Measurements from ENCODE around the gene C20orf96. TPM values are rescaled to one million over a fixed set of nuclear protein-coding genes. Genes with fewer than 3 reads are reported as not detected.

C20orf96 gene
- total and polyA plus RNA-seq, 2 experiments from 2014 or later, result 14.6 to 36.3 TPM

DNA sequence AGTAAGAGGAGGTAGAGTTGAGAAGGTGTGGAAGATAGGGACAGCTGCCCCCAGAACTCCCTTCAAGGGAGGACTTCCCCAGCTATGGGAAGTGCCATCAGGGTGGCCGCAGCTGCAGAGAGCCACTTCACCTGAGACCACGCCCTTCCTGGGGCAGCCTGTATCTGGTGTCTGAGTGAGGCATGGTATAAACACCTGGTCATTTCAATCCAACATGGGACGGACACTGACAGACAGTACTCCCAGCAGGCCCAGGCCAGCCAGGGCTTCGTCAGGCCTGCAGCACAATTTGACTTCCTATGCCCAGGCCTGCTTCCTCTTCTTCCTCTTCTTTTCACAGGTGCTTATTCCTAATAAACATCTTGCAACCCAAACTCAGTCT lies 39.3 kb upstream of the C20orf96 start (continued):
- TF ChIP-seq, protein P1, sequence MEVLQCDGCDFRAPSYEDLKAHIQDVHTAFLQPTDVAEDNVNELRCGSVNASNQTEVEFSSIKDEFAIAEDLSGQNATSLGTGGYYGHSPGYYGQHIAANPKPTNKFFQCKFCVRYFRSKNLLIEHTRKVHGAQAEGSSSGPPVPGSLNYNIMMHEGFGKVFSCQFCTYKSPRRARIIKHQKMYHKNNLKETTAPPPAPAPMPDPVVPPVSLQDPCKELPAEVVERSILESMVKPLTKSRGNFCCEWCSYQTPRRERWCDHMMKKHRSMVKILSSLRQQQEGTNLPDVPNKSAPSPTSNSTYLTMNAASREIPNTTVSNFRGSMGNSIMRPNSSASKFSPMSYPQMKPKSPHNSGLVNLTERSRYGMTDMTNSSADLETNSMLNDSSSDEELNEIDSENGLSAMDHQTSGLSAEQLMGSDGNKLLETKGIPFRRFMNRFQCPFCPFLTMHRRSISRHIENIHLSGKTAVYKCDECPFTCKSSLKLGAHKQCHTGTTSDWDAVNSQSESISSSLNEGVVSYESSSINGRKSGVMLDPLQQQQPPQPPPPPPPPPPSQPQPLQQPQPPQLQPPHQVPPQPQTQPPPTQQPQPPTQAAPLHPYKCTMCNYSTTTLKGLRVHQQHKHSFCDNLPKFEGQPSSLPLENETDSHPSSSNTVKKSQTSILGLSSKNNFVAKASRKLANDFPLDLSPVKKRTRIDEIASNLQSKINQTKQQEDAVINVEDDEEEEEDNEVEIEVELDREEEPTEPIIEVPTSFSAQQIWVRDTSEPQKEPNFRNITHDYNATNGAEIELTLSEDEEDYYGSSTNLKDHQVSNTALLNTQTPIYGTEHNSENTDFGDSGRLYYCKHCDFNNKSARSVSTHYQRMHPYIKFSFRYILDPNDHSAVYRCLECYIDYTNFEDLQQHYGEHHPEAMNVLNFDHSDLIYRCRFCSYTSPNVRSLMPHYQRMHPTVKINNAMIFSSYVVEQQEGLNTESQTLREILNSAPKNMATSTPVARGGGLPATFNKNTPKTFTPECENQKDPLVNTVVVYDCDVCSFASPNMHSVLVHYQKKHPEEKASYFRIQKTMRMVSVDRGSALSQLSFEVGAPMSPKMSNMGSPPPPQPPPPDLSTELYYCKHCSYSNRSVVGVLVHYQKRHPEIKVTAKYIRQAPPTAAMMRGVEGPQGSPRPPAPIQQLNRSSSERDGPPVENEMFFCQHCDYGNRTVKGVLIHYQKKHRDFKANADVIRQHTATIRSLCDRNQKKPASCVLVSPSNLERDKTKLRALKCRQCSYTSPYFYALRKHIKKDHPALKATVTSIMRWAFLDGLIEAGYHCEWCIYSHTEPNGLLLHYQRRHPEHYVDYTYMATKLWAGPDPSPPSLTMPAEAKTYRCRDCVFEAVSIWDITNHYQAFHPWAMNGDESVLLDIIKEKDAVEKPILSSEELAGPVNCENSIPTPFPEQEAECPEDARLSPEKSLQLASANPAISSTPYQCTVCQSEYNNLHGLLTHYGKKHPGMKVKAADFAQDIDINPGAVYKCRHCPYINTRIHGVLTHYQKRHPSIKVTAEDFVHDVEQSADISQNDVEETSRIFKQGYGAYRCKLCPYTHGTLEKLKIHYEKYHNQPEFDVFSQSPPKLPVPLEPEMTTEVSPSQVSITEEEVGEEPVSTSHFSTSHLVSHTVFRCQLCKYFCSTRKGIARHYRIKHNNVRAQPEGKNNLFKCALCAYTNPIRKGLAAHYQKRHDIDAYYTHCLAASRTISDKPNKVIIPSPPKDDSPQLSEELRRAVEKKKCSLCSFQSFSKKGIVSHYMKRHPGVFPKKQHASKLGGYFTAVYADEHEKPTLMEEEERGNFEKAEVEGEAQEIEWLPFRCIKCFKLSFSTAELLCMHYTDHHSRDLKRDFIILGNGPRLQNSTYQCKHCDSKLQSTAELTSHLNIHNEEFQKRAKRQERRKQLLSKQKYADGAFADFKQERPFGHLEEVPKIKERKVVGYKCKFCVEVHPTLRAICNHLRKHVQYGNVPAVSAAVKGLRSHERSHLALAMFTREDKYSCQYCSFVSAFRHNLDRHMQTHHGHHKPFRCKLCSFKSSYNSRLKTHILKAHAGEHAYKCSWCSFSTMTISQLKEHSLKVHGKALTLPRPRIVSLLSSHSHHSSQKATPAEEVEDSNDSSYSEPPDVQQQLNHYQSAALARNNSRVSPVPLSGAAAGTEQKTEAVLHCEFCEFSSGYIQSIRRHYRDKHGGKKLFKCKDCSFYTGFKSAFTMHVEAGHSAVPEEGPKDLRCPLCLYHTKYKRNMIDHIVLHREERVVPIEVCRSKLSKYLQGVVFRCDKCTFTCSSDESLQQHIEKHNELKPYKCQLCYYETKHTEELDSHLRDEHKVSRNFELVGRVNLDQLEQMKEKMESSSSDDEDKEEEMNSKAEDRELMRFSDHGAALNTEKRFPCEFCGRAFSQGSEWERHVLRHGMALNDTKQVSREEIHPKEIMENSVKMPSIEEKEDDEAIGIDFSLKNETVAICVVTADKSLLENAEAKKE (CRISPR knock-in tag; IDR thresholded peaks at IDR 0.05), result no peak
- TF ChIP-seq, protein P2, sequence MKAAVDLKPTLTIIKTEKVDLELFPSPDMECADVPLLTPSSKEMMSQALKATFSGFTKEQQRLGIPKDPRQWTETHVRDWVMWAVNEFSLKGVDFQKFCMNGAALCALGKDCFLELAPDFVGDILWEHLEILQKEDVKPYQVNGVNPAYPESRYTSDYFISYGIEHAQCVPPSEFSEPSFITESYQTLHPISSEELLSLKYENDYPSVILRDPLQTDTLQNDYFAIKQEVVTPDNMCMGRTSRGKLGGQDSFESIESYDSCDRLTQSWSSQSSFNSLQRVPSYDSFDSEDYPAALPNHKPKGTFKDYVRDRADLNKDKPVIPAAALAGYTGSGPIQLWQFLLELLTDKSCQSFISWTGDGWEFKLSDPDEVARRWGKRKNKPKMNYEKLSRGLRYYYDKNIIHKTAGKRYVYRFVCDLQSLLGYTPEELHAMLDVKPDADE (IDR thresholded peaks at IDR 0.05), result no peak
- no peak for TF ChIP-seq ZNF114 (CRISPR knock-in tag; IDR thresholded peaks at IDR 0.05)
- no peak for TF ChIP-seq EZH2 (IDR thresholded peaks at IDR 0.05; ENCODE audit: low read depth, unreplicated experiment)
- TF ChIP-seq, protein P3, sequence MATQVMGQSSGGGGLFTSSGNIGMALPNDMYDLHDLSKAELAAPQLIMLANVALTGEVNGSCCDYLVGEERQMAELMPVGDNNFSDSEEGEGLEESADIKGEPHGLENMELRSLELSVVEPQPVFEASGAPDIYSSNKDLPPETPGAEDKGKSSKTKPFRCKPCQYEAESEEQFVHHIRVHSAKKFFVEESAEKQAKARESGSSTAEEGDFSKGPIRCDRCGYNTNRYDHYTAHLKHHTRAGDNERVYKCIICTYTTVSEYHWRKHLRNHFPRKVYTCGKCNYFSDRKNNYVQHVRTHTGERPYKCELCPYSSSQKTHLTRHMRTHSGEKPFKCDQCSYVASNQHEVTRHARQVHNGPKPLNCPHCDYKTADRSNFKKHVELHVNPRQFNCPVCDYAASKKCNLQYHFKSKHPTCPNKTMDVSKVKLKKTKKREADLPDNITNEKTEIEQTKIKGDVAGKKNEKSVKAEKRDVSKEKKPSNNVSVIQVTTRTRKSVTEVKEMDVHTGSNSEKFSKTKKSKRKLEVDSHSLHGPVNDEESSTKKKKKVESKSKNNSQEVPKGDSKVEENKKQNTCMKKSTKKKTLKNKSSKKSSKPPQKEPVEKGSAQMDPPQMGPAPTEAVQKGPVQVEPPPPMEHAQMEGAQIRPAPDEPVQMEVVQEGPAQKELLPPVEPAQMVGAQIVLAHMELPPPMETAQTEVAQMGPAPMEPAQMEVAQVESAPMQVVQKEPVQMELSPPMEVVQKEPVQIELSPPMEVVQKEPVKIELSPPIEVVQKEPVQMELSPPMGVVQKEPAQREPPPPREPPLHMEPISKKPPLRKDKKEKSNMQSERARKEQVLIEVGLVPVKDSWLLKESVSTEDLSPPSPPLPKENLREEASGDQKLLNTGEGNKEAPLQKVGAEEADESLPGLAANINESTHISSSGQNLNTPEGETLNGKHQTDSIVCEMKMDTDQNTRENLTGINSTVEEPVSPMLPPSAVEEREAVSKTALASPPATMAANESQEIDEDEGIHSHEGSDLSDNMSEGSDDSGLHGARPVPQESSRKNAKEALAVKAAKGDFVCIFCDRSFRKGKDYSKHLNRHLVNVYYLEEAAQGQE (IDR thresholded peaks at IDR 0.05; ENCODE audit: unreplicated experiment), result no peak
- TF ChIP-seq NANOG (IDR thresholded peaks at IDR 0.05; ENCODE audit: borderline replicate concordance), result no peak
- TF ChIP-seq JUNB (IDR thresholded peaks at IDR 0.05; ENCODE audit: unreplicated experiment), result no peak
- TF ChIP-seq POLR2AphosphoS5 (IDR thresholded peaks at IDR 0.05; ENCODE audit: low read depth), result no peak
